ENCODE measurements around the gene PANX2.
"Not testable (repeated sequence)": the region's sequence is repeated elsewhere in the genome, so short reads cannot be mapped to it uniquely, and the experiment has no call there.

The PANX2 gene

DNA sequence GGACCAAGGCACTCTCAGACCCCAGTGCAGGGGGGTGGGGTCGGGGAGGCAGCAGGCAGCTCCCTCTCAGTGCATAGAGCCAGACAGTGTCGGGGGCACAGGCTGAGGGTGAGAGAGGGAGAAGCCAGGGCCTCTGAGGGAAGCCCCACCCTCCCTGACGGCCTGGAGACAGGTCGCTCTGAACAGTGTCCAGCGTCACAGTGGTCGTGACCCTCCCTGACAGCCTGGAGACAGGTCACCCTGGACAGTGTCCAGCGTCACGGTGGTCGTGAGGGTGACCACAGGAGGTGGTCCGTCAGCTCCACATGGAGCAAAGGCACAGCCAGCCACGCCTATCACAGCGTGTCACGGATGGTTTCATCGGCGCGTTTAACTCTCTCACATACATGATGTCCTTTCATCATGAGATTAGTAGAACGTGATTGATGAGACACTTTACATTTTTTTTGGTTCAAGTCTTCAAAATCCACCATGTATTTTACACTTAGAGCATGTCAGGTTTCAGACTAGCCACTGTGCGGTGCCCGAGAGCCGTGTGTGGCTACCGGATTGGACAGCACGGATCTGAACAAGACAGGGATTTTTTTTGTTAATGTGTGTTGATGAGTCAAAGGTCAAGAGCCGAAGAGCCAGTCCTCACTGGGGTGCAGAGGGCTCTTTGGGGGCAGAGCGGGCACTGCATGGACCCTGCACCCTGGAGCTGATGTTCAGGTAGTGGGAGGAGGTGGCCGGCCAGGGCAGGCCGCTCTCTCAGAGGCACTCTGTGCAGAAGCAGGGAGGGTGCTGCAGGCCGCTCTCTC is 23.9 kb upstream of the PANX2 start:
- peak; percentile 39 for DNase-seq (ENCODE audit: low read depth)
- no peak overlapping the region for H3K4me3 ChIP-seq (ENCODE audit: low read depth, low read length)
- TF ChIP-seq, protein P1, sequence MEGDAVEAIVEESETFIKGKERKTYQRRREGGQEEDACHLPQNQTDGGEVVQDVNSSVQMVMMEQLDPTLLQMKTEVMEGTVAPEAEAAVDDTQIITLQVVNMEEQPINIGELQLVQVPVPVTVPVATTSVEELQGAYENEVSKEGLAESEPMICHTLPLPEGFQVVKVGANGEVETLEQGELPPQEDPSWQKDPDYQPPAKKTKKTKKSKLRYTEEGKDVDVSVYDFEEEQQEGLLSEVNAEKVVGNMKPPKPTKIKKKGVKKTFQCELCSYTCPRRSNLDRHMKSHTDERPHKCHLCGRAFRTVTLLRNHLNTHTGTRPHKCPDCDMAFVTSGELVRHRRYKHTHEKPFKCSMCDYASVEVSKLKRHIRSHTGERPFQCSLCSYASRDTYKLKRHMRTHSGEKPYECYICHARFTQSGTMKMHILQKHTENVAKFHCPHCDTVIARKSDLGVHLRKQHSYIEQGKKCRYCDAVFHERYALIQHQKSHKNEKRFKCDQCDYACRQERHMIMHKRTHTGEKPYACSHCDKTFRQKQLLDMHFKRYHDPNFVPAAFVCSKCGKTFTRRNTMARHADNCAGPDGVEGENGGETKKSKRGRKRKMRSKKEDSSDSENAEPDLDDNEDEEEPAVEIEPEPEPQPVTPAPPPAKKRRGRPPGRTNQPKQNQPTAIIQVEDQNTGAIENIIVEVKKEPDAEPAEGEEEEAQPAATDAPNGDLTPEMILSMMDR (IDR thresholded peaks at IDR 0.05; ENCODE audit: low read depth, low read length, missing control alignments) = peak; percentile 99
- in situ Hi-C loops (cut with HindIII; ENCODE audit: low sequenced_read_pairs) = no loop called here

DNA sequence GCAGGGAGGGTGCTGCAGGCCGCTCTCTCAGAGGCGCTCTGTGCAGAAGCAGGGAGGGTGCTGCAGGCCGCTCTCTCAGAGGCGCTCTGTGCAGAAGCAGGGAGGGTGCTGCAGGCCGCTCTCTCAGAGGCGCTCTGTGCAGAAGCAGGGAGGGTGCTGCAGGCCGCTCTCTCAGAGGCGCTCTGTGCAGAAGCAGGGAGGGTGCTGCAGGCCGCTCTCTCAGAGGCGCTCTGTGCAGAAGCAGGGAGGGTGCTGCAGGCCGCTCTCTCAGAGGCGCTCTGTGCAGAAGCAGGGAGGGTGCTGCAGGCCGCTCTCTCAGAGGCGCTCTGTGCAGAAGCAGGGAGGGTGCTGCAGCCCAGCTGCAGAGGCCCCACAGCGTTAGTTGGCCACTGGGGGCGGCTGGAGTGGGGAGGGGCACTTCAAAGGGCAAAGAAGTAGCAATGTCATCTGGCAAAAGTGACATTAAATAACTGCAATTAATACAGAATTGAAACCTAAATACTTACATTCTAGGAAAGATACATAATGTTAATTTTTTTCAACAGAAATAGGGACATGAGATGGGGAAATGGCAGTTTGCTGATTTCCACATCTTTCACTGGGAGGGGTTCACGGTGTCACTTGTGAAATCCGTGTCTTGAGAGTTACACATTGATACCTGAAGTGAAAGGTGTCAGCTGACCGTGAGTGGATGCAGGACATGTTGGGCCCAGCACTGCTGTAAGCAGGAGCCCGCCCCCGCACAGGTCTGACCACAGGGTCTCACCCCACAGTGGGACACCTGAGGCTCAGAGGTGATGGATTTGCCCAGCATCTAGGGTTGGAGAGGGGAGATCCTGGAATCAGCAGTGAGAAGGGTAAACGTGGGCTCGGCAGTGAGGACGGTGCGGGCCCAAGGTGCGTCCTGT is 23.0 kb upstream of the PANX2 start:
- H3K4me3 ChIP-seq (ENCODE audit: low read depth, low read length); DNase-seq (ENCODE audit: low read depth); in situ Hi-C loops (cut with HindIII; ENCODE audit: low sequenced_read_pairs): not testable (repeated sequence)

DNA sequence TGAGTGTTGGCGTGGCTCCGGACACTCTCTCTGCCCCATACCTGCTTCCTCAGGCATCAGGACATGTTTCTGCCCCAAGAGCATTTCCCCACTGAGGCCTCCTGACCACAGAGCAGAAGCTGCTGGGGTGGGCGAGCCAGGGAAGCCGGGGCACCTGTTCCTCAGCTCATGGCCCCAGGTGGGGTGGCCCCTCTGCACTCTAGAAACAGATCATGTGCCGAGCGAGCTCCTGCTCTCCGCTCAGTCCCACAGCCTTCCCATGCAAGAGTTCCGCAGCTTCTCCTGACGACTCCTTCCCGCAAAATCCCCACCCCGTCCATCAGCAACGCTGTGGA is 22.4 kb upstream of the PANX2 start:
- in situ Hi-C loops (cut with HindIII; ENCODE audit: low sequenced_read_pairs) = no loop called here
- H3K4me3 ChIP-seq (ENCODE audit: low read depth, low read length) = no peak overlapping the region
- TF ChIP-seq, protein P1 (IDR thresholded peaks at IDR 0.05; ENCODE audit: low read depth, low read length, missing control alignments) = no peak
- DNase-seq (ENCODE audit: low read depth) = no peak

DNA sequence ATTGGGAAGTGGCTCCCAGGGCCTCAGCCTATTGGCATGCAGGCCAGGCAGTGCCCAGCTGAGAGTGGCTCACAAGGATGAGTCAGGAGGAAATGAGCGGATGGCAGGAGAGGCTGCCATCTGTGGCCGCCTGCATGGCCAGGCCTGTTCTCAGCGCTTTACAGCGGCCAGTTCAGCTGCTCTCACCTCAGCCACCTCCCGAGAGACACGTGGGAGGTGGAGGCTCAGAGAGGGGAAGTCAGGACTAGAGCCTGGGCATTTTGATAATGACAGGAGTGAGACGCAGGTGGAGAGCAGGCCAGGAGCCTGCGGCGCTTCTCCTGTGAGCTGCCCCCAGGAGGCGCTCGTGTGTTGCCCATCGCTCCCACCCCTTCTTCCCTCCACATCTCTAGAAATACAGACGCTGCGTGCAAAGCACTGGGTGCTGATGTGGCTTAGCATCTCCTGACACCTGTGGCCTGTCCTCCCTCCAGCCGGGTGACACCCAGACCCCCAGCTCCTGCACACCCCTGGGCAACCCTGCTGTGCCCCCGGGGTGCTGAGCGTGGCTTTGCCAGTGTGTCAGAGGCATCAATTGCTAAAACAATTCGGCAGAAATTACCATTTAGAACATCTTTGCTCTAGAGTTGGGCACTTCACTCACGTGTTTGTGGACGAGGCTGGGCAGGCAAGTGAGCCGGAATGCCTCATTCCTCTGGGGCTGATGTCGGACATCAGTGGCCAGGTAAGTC is 21.4 kb upstream of the PANX2 start:
- DNase-seq (ENCODE audit: low read depth) = no peak
- H3K4me3 ChIP-seq (ENCODE audit: low read depth, low read length) = no peak overlapping the region
- in situ Hi-C loops (cut with HindIII; ENCODE audit: low sequenced_read_pairs) = no loop called here
- TF ChIP-seq, protein P1 (IDR thresholded peaks at IDR 0.05; ENCODE audit: low read depth, low read length, missing control alignments) = peak; percentile 78

DNA sequence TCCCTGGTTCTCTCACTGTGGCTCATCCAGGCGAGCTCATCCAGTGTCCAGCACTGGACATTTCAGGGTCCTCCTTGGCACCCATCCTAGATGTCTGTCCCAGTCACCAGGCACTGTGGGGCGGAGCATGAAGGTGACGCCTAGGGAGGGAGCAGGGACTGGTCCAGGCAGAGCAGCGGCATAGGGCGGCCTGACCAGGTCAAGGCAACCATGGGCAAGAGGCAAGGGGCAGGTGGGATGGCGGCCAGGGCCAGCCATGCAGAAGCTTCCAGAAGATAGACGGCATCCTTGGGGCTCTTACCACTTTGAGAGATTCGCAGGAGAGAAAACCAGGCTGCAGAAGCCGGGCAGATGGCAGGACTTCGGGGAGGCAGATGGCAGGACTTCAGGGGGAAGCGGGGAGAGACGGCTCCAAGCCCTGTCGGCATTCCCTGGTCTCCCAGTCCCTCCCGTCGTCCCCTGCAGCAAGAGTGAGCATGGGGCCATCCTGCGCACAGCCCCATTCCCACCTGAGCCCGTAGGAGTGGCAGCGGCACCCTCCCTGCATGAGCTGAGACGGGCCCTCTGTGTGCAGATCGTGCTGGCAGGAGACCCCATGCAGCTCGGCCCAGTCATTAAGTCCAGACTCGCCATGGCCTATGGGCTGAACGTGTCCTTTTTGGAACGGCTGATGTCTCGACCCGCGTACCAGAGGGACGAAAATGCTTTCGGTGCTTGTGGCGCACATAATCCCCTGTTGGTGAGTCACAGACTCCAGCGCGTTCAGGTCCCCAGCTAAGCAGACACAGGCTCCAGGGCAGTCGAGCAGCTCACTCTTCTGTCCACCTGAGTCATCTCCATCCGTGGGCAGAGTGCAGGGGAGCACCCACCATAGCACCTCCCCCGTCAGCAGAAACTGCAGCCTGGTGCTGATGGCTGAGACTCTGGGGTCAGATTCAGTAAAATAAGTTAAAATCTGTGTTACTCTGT is 20.1 kb upstream of the PANX2 start:
- DNase-seq (ENCODE audit: low read depth) = no peak
- TF ChIP-seq, protein P1 (IDR thresholded peaks at IDR 0.05; ENCODE audit: low read depth, low read length, missing control alignments) = no peak
- no peak overlapping the region for H3K4me3 ChIP-seq (ENCODE audit: low read depth, low read length)
- in situ Hi-C loops (cut with HindIII; ENCODE audit: low sequenced_read_pairs) = no loop called here

All from astrocyte of the cerebellum (primary cell).